Loucy (cell line): ENCODE data around the gene FGD6.

Experiments
- H2AFZ ChIP-seq: fragments of 200-600 bp; sonication (generic); 2 replicates; pipeline ENCODE4 v1.6.0; 2016; ENCODE audit warnings: antibody characterized with exemption, mild to moderate bottlenecking, low read length, moderate library complexity
- H3F3A ChIP-seq: fragments of 200-600 bp; 2 replicates; pipeline ENCODE4 v1.6.0; 2016; ENCODE audit warnings: antibody characterized with exemption, low read depth, mild to moderate bottlenecking
- H3K27me3 ChIP-seq: fragments of 200-600 bp; sonication (generic); 2 replicates; pipeline ENCODE4 v1.6.1; 2014; ENCODE audit warnings: low read length, mild to moderate bottlenecking; ENCODE audit not compliant: insufficient read depth, poor library complexity, severe bottlenecking
- H3K36me3 ChIP-seq: fragments of 200-600 bp; sonication (generic); 2 replicates; pipeline ENCODE4 v1.6.1; 2016; ENCODE audit warnings: low read length; ENCODE audit not compliant: insufficient read depth
- H3K4me1 ChIP-seq: fragments of 200-600 bp; sonication (generic); 2 replicates; pipeline ENCODE4 v1.5.1; 2014; ENCODE audit warnings: low read length, mild to moderate bottlenecking; ENCODE audit not compliant: insufficient read depth, poor library complexity, severe bottlenecking
- H3K4me2 ChIP-seq: fragments of 200-600 bp; sonication (generic); 2 replicates; pipeline ENCODE4 v1.6.0; 2014; ENCODE audit warnings: antibody characterized with exemption, low read length, low read depth, mild to moderate bottlenecking; ENCODE audit not compliant: poor library complexity, severe bottlenecking
- H3K4me3 ChIP-seq: fragments of 200-600 bp; sonication (generic); 2 replicates; pipeline ENCODE4 v1.5.1; 2014; ENCODE audit warnings: low read length, mild to moderate bottlenecking, mixed read lengths; ENCODE audit not compliant: poor library complexity, severe bottlenecking
- H3K79me2 ChIP-seq: fragments of 200-600 bp; sonication (generic); 2 replicates; pipeline ENCODE4 v1.6.1; 2014; ENCODE audit warnings: low read length; ENCODE audit not compliant: insufficient read depth
- H3K9ac ChIP-seq: fragments of 200-600 bp; sonication (generic); 2 replicates; pipeline ENCODE4 v1.6.0; 2014; ENCODE audit warnings: mild to moderate bottlenecking, low read depth, low read length, moderate library complexity; ENCODE audit not compliant: poor library complexity, severe bottlenecking
- H3K9me2 ChIP-seq: fragments of 200-600 bp; sonication (generic); replicated peaks from 2 replicates; pipeline ENCODE4 v1.6.1; 2016; ENCODE audit warnings: low read depth, low read length, mixed read lengths
- H3K9me3 ChIP-seq: fragments of 200-600 bp; sonication (generic); 2 replicates; pipeline ENCODE4 v1.6.1; 2014; ENCODE audit warnings: mild to moderate bottlenecking, antibody characterized with exemption, low read length, low read depth; ENCODE audit not compliant: insufficient read depth
- H4K20me1 ChIP-seq: fragments of 200-600 bp; sonication (generic); 2 replicates; pipeline ENCODE4 v1.6.0; 2014; ENCODE audit warnings: antibody characterized with exemption, low read length, mild to moderate bottlenecking; ENCODE audit not compliant: insufficient read depth, poor library complexity, severe bottlenecking
- EZH2phosphoT487 ChIP-seq: fragments of 200-600 bp; IDR thresholded peaks from 2 replicates; pipeline ENCODE4 v1.6.1; 2018; ENCODE audit warnings: antibody characterized with exemption, mild to moderate bottlenecking, moderate library complexity, borderline replicate concordance
- TF ChIP-seq, protein P1 (sequence below): fragments of 200-600 bp; sonication (generic); conservative IDR thresholded peaks from 2 replicates; pipeline ENCODE4 v1.5.1; 2014; ENCODE audit warnings: mild to moderate bottlenecking, antibody characterized with exemption, low read length

The FGD6 gene

DNA sequence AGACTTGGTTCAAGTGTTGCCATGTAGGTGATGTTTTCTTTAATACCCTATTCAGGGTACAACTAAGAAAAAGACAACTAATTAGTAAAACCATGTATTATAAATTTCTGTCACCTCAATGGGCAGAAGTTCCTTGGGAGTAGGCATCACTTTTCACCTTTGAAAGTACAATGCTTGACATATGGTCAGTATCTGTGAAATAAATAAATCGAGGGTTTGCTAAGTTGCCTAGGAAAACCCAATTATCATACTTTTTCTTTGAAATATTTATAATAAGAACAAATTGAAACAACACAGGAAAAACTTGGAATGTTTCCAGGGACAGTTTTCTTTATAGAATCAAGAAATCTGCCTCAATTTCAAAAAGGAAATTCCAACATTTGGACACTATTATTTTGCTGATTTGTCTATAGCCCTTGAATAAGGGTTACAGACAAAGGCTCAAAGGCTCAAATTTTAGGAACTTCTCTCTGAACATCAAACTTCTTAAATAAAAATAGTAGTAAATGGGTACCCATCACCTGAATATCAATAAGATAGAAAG lies 13.7 kb downstream of the FGD6 start:
- peak overlapping the region; percentile 59 for H3K9ac ChIP-seq

DNA sequence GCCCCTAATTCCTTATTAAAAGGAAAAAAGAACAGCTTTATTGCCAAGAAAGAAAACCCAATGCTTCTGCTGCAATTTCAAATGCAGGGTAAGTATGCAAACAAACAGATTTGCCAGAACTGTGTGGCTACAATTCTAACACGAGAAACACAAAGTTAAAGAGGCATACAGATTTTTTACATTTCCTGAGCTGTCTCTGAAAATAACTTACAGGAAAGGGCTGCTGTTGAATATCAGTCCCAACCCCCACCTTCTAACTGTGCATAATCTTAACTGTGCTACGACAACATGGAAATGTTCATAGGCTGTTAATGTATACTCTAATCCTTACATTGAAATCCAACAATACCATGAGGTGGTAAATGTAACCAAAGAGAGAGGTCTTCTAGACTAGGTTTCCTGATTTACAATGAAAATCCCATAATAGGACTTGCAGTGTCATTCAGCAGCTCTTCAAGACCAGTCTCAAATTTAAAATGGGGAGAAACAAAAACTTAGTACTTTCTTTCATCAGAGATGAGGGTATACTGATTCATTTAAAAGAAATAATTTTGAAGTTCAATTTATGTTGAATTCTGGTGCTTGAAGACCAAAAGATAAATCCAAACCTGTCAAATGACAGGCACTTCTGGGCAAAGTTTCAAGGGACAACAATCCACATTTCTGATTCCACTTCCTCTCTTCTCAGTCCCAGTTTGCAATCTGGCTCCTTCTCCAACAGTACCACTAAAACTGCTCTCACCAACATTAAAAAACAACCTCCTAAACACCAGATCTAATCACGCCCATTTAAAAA lies 14.4 kb downstream of the FGD6 start:
- Histone ChIP-seq H3K9me3 (no peaks in the 10 kb centered on the region), H3K79me2 (no peaks in the 10 kb centered on the region), H3K27me3 (no peaks in the 10 kb centered on the region), H4K20me1 (no peaks in the 10 kb centered on the region), H2AFZ (peak overlapping the region; percentile 44; the same call in 1 of the 2 replicates), H3K4me3 (peak overlapping the region; percentile 65), H3K4me2 (peak overlapping the region; percentile 83), H3F3A (no peaks in the 10 kb centered on the region), H3K9me2 (no peaks in the 10 kb centered on the region), H3K9ac (peak overlapping the region; percentile 59), H3K4me1 (peaks cover 70% of the 10 kb centered on the region), H3K36me3 (no peaks in the 10 kb centered on the region)
- no peak for TF ChIP-seq EZH2phosphoT487
- TF ChIP-seq, protein P1, sequence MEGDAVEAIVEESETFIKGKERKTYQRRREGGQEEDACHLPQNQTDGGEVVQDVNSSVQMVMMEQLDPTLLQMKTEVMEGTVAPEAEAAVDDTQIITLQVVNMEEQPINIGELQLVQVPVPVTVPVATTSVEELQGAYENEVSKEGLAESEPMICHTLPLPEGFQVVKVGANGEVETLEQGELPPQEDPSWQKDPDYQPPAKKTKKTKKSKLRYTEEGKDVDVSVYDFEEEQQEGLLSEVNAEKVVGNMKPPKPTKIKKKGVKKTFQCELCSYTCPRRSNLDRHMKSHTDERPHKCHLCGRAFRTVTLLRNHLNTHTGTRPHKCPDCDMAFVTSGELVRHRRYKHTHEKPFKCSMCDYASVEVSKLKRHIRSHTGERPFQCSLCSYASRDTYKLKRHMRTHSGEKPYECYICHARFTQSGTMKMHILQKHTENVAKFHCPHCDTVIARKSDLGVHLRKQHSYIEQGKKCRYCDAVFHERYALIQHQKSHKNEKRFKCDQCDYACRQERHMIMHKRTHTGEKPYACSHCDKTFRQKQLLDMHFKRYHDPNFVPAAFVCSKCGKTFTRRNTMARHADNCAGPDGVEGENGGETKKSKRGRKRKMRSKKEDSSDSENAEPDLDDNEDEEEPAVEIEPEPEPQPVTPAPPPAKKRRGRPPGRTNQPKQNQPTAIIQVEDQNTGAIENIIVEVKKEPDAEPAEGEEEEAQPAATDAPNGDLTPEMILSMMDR = no peak

More for the DNA sequence above, 13.7 kb downstream of the FGD6 start:
- TF ChIP-seq, protein P1 = no peak
- no peak for TF ChIP-seq EZH2phosphoT487
- Histone ChIP-seq H3K27me3 (no peaks in the 10 kb centered on the region), H3F3A (no peaks in the 10 kb centered on the region), H3K9me2 (no peaks in the 10 kb centered on the region), H3K4me3 (peak overlapping the region; percentile 65), H3K36me3 (no peaks in the 10 kb centered on the region), H2AFZ (peak overlapping the region; percentile 44; the same call in 1 of the 2 replicates), H3K9me3 (no peaks in the 10 kb centered on the region), H3K79me2 (no peaks in the 10 kb centered on the region), H3K4me1 (peaks cover 71% of the 10 kb centered on the region), H3K4me2 (peak overlapping the region; percentile 83), H4K20me1 (no peaks in the 10 kb centered on the region)

DNA sequence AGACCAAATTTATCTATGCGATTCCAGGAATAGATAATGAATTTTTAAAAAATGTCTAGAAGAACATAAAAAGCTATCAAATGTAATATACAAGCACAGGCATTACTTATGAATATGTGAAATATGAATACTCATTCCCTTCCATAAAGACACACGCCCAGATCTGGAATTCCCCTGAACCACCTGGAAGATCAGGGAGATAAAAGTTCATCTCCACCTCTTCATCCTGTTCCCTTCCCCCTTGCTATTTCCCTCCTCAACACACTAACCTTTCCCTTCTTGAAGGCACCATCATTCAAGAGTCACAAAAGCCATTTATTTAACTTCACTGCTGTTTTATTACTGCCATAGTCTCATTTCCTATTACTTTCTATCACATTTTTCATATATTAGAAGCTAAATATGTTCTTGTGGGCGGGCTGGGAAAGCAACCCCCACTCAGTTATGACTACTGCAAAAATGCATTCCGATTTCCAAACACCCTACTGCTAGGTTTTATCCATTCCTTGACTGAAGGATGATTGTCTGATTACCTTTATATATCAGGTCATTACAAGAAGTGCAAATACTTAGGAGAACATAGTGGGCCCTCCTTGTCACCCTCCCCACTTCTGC lies 16.1 kb downstream of the FGD6 start:
- H3K4me1 ChIP-seq = peaks cover 70% of the 10 kb centered on the region
- H3F3A ChIP-seq = no peaks in the 10 kb centered on the region
- H3K27me3 ChIP-seq = no peaks in the 10 kb centered on the region
- H3K9me2 ChIP-seq = no peaks in the 10 kb centered on the region
- H3K4me2 ChIP-seq = peak overlapping the region; percentile 45
- no peaks in the 10 kb centered on the region for H3K79me2 ChIP-seq
- no peaks in the 10 kb centered on the region for H3K36me3 ChIP-seq
- peak overlapping the region; percentile 36 for H3K9ac ChIP-seq
- H4K20me1 ChIP-seq = no peaks in the 10 kb centered on the region
- H3K9me3 ChIP-seq = no peaks in the 10 kb centered on the region
- H3K4me3 ChIP-seq = peak overlapping the region; percentile 14
- 0 out of 2 replicates have a peak overlapping the region, but pooled peaks have one; percentile 42 for H2AFZ ChIP-seq
- TF ChIP-seq EZH2phosphoT487 = no peak
- TF ChIP-seq, protein P1 = no peak
